ENCODE data around the gene ABI3BP.

The ABI3BP gene

GRCh38 chr3:100783619-100784018, 209.6 kb downstream of the ABI3BP start:
- H3K4me2 ChIP-seq (ENCODE audit: low read depth, low read length), result no peak overlapping the region
- H3K79me2 ChIP-seq (ENCODE audit: low read length), result no peaks in the 10 kb centered on the region
- peaks cover 16% of the 10 kb centered on the region for H3K4me1 ChIP-seq (ENCODE audit: low read length)
- no peaks in the 10 kb centered on the region for H4K20me1 ChIP-seq (ENCODE audit: insufficient read depth, low read length)
- no peak for DNase-seq
- TF ChIP-seq EZH2 (optimal IDR thresholded peaks at IDR 0.05; ENCODE audit: low read depth, low read length), result no peak
- TF ChIP-seq EZH2phosphoT487 (IDR thresholded peaks at IDR 0.05; ENCODE audit: low read length), result no peak
- no peak for TF ChIP-seq CTCF (IDR thresholded peaks at IDR 0.05; ENCODE audit: low read length)
- H3K9me2 ChIP-seq (replicated peaks; ENCODE audit: insufficient read depth, low read length), result no peaks in the 10 kb centered on the region
- no peak overlapping the region for H3K27ac ChIP-seq (ENCODE audit: low read length)
- no peak overlapping the region for H3K4me3 ChIP-seq (ENCODE audit: low read length)
- H3K9ac ChIP-seq (ENCODE audit: low read length), result no peak overlapping the region
- H3K9me3 ChIP-seq (replicated peaks; ENCODE audit: insufficient read depth, low read length), result no peaks in the 10 kb centered on the region
- no peaks in the 10 kb centered on the region for H3F3A ChIP-seq (ENCODE audit: insufficient read depth, low read length)
- no peak overlapping the region for H2AFZ ChIP-seq (ENCODE audit: low read length)
- H3K36me3 ChIP-seq (replicated peaks; ENCODE audit: insufficient read depth, low read length), result no peaks in the 10 kb centered on the region
- H3K27me3 ChIP-seq (replicated peaks; ENCODE audit: insufficient read depth, low read length), result no peaks in the 10 kb centered on the region

GRCh38 chr3:100782906-100783305, 210.3 kb downstream of the ABI3BP start:
- no peaks in the 10 kb centered on the region for H3K79me2 ChIP-seq (ENCODE audit: low read length)
- no peak overlapping the region for H3K4me3 ChIP-seq (ENCODE audit: low read length)
- H2AFZ ChIP-seq (ENCODE audit: low read length), result no peak overlapping the region
- peaks cover 10% of the 10 kb centered on the region for H3K4me1 ChIP-seq (ENCODE audit: low read length)
- no peaks in the 10 kb centered on the region for H3F3A ChIP-seq (ENCODE audit: insufficient read depth, low read length)
- no peaks in the 10 kb centered on the region for H4K20me1 ChIP-seq (ENCODE audit: insufficient read depth, low read length)
- H3K27me3 ChIP-seq (replicated peaks; ENCODE audit: insufficient read depth, low read length), result no peaks in the 10 kb centered on the region
- no peaks in the 10 kb centered on the region for H3K9me3 ChIP-seq (replicated peaks; ENCODE audit: insufficient read depth, low read length)
- DNase-seq, result no peak
- H3K4me2 ChIP-seq (ENCODE audit: low read depth, low read length), result no peak overlapping the region
- no peaks in the 10 kb centered on the region for H3K36me3 ChIP-seq (replicated peaks; ENCODE audit: insufficient read depth, low read length)
- H3K9ac ChIP-seq (ENCODE audit: low read length), result no peak overlapping the region
- no peak overlapping the region for H3K27ac ChIP-seq (ENCODE audit: low read length)
- H3K9me2 ChIP-seq (replicated peaks; ENCODE audit: insufficient read depth, low read length), result no peaks in the 10 kb centered on the region
- TF ChIP-seq EZH2 (optimal IDR thresholded peaks at IDR 0.05; ENCODE audit: low read depth, low read length) (no peak), EZH2phosphoT487 (IDR thresholded peaks at IDR 0.05; ENCODE audit: low read length) (no peak), CTCF (IDR thresholded peaks at IDR 0.05; ENCODE audit: low read length) (no peak)

GRCh38 chr3:100782348-100782747, 210.9 kb downstream of the ABI3BP start:
- Histone ChIP-seq H3K4me2 (ENCODE audit: low read depth, low read length) (no peak overlapping the region), H3K27ac (ENCODE audit: low read length) (no peak overlapping the region), H3K4me3 (ENCODE audit: low read length) (no peak overlapping the region), H3K9me3 (replicated peaks; ENCODE audit: insufficient read depth, low read length) (no peaks in the 10 kb centered on the region), H3K27me3 (replicated peaks; ENCODE audit: insufficient read depth, low read length) (no peaks in the 10 kb centered on the region), H3K79me2 (ENCODE audit: low read length) (no peaks in the 10 kb centered on the region), H3K36me3 (replicated peaks; ENCODE audit: insufficient read depth, low read length) (no peaks in the 10 kb centered on the region), H3K4me1 (ENCODE audit: low read length) (peaks cover 5% of the 10 kb centered on the region), H3K9me2 (replicated peaks; ENCODE audit: insufficient read depth, low read length) (no peaks in the 10 kb centered on the region), H2AFZ (ENCODE audit: low read length) (no peak overlapping the region), H4K20me1 (ENCODE audit: insufficient read depth, low read length) (no peaks in the 10 kb centered on the region), H3K9ac (ENCODE audit: low read length) (no peak overlapping the region), H3F3A (ENCODE audit: insufficient read depth, low read length) (no peaks in the 10 kb centered on the region)
- TF ChIP-seq EZH2phosphoT487 (IDR thresholded peaks at IDR 0.05; ENCODE audit: low read length), result no peak
- no peak for TF ChIP-seq EZH2 (optimal IDR thresholded peaks at IDR 0.05; ENCODE audit: low read depth, low read length)
- TF ChIP-seq CTCF (IDR thresholded peaks at IDR 0.05; ENCODE audit: low read length), result no peak
- DNase-seq, result no peak

All from MM.1S (cell line).